Right renal pelvis (tissue), 4 donors: ENCODE measurements around the gene PCNT. TPM values are rescaled to one million over a fixed set of nuclear protein-coding genes. Genes with fewer than 3 reads are reported as not detected.
"Not testable (repeated sequence)": the region's sequence is repeated elsewhere in the genome, so short reads cannot be mapped to it uniquely, and the experiment has no call there.

Experiments used
- DNase-seq, 4 donors: peaks; one replicate each; pipeline ENCODE4 v3.0.0-alpha.2; 2013; ENCODE audit warnings: low read depth in 4 of 4, low spot score in 3 of 4, missing footprints in 1 of 4
- polyA plus RNA-seq, 4 donors: library from polyadenylated mRNA; unstranded; fragments of 120-200 nt; gene quantifications; one replicate each; pipeline ENCODE4 v1.2.1, GENCODE V29; 2013; ENCODE audit not compliant: insufficient read length in 4 of 4

PCNT gene
- polyA plus RNA-seq, 4 donors = 32.0 to 34.6 (median 32.5) TPM

DNA sequence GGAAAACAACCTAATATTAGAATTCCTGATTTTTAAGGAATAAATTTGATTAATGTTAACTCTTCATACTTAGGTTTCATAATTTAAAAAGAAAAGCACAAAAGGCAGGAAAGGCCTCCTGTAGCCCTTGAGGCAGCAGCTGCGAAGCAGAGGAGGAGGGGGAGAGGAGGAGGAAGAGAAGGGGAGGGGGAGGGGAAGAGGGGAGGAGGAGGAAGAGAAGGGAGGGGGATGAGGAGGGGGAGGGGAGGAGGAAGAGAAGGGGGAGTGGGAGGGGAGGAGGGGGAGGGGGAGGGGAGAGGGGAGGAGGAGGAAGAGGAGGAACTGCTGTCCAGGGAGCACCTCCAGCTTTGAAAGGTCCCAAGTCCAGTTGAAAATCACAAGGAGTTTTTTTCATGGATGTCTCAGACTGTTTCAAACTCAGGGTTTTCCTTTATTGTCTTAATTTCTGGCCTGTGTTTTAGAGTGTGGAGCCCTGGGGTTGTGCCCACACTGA is 99.6 kb downstream of the PCNT start:
- DNase-seq = peak in 1 of 4 donors; percentile 7

DNA sequence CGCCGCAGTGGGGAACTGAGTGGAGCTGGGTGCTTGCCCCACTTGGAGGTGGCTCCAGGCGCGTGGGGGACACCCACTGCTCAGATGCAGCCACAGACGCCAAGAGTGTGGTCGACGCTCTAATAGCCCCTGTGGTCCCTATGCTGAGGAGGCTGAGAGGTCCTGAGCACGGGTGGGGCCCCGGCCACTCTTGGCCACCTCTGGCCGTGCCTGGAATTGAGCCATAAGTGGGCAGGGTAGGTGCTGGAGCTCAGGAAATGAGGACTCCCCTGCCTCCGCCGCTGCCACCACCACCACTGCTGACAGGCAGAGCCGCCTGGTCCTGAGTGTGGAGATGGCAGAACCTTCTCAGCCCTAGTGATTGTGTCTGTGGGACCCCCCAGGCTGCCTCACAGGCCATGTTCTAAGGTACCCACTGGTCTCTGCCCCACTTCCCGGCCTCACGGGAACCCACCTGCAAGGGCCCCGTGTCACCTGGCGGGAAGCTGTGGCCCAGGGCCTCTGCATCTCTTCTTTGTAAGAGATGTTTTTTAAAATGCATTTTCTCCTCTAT is 100.2 kb downstream of the PCNT start:
- DNase-seq = no peak

DNA sequence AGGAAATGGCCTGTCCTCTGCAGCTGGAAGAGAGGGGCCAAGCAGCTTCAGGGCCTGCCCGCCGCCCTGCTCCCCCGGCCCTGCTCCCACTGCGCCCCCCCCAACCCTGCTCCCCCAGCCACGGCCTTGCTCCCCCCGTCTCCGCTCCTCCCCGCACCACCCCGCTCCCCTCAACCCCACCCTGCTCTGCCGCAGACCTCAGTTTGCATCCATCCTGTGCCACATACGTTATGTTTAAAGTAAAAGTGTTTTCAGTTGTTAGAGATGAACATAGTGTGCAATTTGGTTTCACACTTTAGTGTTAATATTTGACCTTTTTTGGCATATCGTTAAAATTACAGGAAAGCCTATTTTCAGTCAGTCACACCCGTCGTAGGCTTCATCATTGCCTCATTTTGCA is 100.7 kb downstream of the PCNT start:
- DNase-seq = no peak

DNA sequence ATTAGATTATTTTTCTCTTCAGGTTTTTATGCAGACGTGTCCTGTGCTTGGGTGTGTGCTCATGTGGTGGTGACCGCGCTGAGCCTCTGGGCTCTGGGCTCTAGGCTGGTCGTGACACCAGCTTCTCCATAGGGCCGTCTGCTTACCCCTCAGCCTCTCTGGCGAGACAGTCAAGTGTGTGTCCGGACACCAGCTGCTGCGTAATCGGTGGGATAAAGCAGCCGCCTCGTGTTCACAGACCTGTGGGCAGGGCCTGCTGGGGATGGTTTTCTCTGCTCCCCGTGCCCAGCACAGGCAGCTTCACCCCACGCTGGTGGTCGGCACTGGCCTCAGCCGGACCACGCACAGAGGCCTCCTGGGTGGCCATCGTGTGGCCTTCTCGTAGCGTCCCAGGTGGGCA is 101.1 kb downstream of the PCNT start:
- DNase-seq = no peak

DNA sequence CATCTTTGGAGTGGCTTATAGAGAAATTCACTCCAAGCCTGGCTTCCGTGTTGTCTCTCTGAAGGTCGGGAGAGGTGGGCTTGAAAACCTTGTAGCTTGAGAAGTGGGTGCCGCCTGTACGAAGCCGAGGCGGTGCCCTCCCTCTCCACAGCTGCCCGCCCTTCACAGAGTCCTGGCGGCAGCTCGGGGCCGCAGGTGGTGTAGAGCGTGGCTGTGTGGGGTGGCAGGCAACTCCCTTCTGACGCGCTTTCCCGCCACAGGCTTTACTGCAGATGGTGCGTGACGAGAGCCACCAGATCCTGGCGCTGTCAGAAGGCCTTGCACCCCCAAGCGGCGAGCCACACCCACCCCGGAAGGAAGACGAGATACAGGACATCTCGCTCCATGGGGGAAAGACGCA is 101.6 kb downstream of the PCNT start:
- no peak for DNase-seq

DNA sequence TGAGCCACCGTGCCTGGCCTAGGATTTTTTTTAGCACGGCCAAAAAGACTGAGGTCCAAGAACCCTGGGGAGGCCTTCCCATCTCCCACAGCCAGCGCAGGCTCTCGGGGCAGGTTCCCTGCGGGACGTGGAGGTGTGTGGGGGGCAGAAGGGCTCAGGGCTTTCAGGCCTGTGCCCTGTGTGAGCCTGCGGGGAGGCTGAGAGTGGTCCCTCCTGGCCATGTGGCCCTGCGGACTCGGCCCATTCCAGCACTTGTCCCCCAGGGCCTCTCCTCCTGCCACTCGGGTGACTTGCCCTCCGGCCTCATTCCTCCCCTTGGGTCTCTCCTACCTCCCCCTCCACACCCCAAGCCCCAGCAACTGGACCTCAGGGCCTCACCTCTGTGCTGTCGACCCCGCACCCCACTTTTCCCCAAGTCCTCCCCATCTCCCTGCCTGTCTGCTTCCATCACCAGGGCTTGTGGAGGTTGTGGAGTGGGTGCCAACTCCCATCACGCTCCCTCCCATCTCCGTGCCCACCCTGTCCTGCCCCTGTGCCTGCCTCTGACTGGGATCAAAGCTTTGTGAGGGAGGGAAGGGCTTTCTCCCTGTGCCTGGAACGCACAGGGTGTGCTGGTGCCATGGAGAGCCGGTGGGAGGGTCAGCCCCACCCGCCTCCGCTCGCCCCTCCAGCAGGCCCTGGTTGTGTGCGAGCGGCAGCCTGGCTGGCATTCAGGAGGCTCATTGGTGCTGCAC is 102.5 kb downstream of the PCNT start:
- DNase-seq = no peak

DNA sequence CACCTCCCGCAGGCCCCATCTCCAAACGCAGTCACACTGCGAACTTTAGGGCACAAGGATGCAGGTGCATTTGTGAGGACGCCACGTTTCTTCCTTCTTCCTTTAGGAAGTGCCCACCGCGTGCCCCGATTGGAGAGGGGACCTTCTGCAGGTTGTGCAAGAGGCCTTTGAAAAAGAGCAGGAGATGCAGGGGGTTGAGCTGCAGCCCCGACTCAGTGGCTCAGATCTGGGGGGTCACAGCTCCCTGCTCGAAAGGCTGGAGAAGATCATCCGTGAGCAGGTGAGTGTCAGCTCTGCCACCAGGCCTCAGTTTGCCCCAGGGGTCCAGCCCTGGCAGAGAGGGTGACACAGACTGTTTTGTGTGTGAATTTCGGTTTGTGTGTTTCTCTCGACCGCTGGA is 103.6 kb downstream of the PCNT start:
- no peak for DNase-seq

DNA sequence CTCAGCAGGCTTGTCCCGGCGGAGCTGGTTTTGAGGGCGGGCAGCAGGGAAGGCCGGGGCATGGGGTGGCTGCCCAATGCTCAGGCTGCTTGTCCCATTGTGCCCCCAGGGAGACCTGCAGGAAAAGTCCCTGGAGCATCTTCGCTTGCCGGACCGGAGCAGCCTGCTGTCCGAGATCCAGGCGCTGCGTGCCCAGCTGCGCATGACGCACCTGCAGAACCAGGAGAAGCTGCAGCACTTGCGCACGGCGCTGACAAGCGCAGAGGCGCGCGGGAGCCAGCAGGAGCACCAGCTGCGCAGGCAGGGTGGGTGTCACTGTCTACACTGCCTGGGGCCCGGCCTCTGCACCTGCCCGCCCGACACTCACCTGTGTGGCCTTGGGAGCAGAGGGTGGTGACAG is 104.3 kb downstream of the PCNT start:
- no peak for DNase-seq

DNA sequence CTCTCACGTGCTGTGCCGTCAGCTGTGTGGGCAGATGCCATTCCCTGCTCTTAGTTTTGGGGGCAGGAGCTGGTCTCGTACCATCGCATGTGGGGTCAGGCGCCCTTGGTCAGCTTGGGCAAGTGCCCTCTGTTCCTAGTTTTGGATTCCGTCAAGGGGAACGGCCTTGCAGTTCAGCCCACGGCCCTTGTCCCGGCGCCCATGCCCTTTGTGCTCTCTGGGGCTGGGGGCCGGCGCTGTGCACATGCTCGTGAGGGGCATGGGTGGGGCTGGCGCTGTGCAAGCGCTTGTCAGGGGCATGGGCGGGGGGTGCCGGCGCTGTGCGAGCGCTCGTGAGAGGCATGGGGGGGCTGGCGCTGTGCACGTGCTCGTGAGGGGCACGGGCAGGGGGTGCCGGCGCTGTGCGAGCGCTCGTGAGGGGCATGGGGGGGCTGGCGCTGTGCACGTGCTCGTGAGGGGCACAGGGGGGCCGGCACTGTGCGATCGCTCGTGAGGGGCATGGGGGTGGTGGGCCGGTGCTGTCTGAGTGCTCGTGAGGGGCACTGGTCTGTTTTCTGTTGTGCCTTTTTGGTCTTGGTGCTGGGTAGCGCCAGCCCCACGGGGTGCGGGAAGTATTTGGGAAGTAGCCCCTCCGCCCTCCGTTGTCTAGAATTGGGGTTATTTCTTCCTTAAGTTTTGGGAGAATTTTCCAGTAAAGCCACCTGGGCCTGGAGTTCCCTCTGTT is 105.2 kb downstream of the PCNT start:
- no peak for DNase-seq

DNA sequence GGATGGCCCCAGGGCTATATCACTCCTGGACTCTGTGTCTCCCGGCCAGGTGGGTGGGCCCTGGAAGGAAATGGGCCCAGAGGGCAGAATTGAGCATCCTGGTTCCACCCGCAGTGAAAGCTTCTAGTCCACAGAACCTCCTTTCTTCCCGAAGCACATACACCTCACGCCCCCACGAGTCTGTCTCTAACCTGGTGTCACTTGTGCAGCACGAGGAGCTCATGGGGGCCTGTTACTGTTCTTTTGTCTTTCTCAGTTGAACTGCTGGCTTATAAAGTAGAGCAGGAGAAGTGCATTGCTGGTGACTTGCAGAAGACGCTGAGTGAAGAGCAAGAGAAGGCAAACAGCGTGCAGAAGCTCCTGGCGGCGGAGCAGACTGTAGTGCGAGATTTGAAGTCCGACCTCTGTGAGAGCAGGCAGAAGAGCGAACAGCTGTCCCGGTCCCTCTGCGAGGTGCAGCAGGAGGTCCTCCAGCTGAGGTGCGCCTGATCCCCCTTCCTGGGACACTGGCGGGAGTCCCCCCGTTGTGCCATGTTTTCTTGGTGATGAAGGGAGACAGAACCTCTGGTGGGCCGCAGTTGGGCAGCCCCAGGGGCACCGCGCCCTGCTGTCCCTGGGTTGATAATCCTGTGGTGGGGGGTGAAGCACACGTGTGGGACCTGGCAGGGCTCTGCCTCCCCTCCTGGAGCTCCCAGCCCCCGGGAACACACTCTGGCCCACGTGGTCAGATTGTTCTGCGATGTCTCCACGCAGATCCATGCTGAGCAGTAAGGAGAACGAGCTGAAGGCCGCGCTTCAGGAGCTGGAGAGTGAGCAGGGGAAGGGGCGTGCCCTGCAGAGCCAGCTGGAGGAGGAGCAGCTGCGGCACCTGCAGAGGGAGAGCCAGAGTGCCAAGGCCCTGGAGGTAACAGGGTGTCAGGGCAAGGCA is 106.1 kb downstream of the PCNT start:
- no peak for DNase-seq

DNA sequence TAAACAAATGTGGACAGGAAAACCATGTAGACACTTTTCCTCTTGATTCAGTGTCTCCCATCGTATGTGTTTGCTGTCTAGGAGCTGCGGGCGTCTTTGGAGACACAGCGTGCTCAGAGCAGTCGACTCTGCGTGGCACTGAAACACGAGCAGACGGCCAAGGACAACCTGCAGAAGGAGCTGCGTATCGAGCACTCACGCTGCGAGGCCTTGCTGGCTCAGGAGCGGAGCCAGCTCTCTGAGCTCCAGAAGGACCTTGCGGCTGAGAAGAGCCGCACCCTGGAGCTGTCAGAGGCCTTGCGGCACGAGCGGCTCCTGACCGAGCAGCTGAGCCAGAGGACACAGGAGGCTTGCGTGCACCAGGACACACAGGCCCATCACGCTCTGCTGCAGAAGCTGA is 107.5 kb downstream of the PCNT start:
- no peak for DNase-seq

DNA sequence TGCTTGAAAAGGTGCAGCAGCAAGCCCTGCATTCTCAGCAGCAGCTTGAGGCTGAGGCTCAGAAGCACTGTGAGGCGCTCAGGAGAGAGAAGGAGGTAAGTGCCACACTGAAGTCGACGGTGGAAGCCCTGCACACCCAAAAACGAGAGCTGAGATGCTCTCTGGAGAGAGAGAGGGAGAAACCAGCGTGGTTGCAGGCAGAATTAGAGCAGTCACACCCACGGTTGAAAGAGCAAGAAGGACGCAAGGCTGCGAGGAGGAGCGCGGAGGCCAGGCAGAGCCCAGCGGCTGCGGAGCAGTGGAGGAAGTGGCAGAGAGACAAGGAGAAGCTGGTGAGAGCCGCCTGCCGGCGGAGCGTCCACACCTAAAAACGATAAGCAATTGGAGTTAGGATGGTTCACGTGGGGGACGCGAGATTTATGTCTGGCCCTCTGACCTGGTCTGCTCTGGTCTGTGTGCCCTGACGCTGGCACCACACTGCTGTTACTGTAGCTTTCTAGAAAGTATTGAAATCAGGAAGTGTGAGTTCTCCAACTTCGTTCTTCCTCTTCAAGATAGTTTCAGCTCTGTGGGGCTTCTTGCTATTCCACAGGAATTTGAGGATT is 108.0 kb downstream of the PCNT start:
- peak in 1 of 4 donors; percentile 10 for DNase-seq

DNA sequence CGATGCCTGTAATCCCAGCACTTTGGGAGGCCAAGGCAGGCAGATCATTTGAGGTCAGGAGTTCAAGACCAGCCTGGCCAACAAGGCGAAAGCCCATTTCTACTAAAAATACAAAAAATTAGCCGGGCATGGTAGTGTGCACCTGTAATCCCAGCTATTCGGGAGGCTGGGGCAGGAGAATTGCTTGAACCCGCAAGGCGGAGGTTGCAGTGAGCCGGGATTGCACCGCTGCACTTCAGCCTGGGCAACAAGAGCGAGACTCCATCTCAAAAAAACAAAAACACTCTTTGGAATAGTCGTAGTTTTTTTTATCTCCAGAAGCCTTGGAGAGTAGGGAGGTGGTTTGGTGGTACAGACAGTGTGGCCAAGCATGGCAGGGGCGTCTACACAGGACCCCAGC is 109.2 kb downstream of the PCNT start:
- DNase-seq = not testable (repeated sequence)

DNA sequence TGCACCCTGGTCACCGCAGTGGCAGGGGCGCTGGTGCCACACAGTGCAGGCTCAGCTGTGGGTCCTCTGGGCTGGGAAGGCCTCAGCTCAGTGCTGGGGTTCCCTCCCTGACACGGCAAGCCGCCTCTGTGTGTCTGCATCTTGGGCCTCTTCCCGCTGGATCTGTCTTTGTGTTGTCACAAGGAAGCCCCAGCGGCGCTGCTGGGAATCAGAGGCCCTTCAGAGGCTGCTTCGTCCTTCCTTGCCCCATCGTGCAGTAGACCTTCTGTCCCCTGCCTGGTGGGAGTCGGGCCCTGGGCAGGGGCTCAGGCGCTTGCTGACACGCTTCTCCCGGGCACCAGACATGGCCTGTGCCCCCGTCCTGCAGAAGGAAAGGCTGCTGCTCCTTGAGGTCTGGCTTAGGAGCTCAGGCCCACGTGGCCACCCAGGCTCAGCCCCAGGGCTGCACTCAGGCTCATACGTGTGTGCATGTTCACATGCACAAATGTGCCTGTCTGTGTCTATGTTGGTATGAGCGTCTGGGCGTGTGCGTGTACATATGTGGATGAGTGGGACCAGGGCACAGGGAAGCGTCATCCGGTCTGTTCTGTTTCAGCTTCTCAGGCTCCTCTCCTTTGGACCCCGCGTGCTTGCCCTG is 110.5 kb downstream of the PCNT start:
- no peak for DNase-seq

DNA sequence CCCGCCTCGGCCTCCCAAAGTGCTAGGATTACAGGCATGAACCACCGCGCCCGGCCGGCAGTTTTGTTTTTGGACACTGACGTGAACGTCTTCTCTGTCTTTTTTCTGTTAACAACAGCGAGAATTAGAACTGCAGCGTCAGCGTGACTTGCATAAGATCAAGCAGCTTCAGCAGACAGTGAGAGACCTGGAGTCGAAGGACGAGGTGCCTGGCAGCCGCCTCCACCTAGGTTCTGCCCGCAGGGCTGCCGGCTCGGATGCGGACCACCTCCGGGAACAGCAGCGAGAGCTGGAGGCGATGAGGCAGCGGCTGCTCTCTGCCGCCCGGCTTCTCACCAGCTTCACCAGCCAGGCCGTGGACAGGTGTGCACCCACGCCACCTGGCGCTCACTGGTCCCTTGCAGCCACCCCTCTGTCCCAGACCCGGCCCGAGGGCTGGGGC is 111.9 kb downstream of the PCNT start:
- no peak for DNase-seq

DNA sequence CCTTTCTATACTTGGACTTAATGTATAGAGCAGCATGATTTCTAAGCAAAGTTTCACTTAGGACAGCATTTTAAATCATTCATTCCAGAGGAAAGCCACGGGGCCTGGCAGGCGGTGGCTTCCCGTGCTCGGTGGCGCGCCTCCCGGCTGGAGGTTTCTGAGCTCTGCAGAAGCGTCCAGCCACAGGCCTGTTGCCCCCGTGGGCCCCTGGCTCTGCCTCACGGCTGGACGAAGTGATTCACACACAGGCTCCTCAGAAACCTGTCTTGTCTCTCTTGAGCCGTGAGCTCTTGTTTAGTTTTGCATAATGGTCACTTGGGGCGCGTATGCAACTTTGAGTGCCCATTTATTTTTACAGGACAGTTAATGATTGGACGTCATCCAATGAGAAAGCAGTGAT is 112.7 kb downstream of the PCNT start:
- no peak for DNase-seq

DNA sequence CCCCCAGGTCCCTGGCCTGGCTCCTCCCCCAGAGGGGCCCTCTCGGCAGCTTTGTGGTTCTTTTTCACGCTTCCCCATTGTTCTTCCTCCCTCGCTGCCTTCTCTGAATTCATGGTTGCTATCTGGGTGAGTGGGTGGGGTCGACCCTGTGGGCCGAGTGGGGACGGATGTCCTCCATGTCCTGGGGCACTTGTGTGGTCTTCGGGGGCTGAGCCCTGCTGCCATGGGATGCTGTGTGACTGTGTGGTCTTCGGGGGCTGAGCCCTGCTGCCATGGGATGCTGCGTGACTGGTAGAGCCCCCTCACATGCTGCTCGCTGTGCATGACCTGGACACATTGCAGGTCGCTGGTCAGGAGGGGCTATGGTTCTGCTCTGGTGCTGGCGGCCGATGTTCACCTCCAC is 113.1 kb downstream of the PCNT start:
- no peak for DNase-seq

DNA sequence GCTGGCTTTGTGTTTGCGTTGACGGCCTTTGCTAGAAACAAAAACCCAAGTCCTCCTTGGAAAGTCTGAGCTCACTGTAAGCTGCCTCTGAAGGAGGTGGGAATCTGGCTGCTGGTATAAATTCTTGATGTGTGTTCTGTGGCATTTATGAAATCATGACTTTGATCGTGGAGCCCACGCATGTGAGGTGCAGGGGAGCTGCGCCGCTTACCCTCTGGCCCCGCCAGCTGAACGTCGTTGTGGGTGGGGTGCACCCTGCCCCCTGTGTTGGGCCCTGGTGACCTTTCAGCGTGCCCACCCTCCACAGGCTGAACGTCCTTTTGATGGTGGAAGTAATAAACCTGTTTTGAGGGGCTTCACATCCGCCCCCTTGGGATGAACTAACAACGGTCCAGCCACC is 113.6 kb downstream of the PCNT start:
- DNase-seq = no peak

DNA sequence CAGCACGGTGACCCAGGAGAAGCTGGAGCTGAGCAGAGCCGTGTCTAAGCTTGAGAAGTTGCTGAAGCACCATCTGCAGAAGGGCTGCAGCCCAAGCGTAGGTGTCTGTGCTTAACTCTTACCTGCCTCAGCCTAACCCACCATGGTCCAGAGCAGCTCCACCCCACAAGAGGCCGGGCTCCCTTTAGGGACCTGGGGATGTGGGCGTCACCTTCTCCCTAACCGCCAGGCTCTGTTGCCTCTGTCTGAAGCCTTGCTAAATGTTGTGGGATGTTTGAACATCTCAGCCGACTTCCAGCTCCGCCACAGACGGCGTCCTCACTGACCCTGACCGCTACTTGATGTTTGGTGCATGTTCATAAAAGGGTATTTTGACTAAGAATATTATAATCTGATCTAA is 114.3 kb downstream of the PCNT start:
- no peak for DNase-seq

DNA sequence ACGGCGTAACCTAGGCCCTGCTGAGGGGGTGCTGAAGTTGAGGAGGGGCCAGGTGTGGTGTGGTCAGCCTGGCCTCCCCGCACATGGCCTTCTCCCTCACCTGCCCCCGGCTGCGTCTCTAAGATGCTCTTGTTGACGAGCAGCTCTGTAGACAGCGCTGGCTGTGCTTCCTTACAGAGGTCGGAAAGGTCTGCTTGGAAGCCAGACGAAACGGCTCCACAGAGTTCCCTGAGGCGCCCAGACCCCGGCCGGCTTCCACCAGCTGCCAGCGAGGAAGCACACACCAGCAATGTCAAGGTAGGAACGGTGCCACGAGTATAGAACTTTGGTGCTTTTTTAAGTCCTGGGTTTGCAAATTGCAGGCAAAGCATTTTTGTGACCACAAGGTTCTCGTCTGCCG is 116.0 kb downstream of the PCNT start:
- no peak for DNase-seq
